ENCODE results near the gene TELO2. TPM values are rescaled to one million over a fixed set of nuclear protein-coding genes. Genes with fewer than 3 reads are reported as not detected.

The TELO2 gene
- total RNA-seq, 1 experiment from 2014 or later = 65.4 TPM

DNA sequence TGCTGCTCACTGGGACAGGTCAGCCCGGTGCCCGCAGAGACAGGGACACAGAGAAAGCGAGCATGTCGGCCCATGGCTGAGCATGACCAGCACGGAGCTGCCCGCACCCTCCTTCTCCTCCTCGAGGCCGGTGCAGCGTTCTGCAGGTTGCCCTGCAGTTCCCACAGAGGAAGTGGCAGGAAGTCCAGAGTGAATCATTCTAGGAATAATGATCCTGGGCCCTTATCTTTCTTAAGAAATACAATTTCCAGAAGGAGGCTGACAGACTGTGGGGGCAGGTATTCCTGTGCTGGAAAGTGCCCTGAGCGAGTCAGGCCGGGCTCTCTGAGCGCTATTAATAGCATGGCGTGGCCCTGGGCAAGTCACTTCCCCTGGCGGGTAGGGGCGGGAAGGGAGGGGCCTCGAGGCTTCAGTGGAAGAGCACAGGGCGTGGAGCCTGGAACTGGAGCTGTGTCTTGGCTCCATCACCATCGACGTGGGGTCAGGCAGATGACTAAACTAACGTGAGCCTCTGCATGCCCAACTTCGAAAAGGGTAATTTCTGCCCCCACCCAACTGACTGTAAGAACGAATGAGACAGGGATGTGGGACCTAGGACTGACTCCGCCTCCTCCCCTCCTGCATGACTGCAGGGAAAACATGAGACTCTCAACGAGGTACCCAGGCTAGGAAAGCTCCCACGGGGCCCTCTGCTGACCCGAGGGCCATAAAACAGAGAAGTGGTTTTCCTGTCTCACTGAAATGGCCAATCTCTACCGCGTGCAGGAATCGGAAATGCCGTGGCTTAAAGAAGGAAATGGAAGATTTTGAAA is 50.1 kb downstream of the TELO2 start:
- Histone ChIP-seq H3K4me3 (ENCODE audit: low read depth in 2 of 2, low read length in 2 of 2) (no peak overlapping the region), H3K27ac (ENCODE audit: low read length) (no peak overlapping the region), H3K27me3 (ENCODE audit: control insufficient read depth, insufficient read depth, low read length) (no peaks in the 10 kb centered on the region), H3K36me3 (ENCODE audit: control insufficient read depth, insufficient read depth, low read length) (no peaks in the 10 kb centered on the region), H3K4me1 (ENCODE audit: control insufficient read depth, insufficient read depth, low read length) (peaks cover 7% of the 10 kb centered on the region), H3K9me3 (ENCODE audit: control insufficient read depth, insufficient read depth, low read depth, low read length) (no peaks in the 10 kb centered on the region)
- in situ Hi-C loops (cut with HindIII; ENCODE audit: low pct_unique_long_range_greater_than_20kb, low sequenced_read_pairs) (no loop called here), intact Hi-C loops (cut with micrococcal nuclease; ENCODE audit: unreplicated experiment) (no loop called here)
- no TSS peak for BruUV-seq (replicated peaks)
- DNase-seq (ENCODE audit: low read depth, low spot score) (no peak), ATAC-seq (peak; percentile 65)
- CTCF ChIA-PET = interaction anchor here (0.7 kb wide), 1 partner anchor 234 kb away, joined by 4 read pairs; no protein-coding TSS in a partner anchor
- POLR2A ChIA-PET = no interaction called here
- TF ChIP-seq POLR2AphosphoS5 (IDR thresholded peaks at IDR 0.05; ENCODE audit: low read depth, low read length) (no peak), TCF7L2 (IDR thresholded peaks at IDR 0.05; ENCODE audit: low read depth, low read length) (no peak), SIN3A (IDR thresholded peaks at IDR 0.05; ENCODE audit: borderline replicate concordance, insufficient read depth, low read depth, low read length) (no peak)
- TF ChIP-seq, protein P1, sequence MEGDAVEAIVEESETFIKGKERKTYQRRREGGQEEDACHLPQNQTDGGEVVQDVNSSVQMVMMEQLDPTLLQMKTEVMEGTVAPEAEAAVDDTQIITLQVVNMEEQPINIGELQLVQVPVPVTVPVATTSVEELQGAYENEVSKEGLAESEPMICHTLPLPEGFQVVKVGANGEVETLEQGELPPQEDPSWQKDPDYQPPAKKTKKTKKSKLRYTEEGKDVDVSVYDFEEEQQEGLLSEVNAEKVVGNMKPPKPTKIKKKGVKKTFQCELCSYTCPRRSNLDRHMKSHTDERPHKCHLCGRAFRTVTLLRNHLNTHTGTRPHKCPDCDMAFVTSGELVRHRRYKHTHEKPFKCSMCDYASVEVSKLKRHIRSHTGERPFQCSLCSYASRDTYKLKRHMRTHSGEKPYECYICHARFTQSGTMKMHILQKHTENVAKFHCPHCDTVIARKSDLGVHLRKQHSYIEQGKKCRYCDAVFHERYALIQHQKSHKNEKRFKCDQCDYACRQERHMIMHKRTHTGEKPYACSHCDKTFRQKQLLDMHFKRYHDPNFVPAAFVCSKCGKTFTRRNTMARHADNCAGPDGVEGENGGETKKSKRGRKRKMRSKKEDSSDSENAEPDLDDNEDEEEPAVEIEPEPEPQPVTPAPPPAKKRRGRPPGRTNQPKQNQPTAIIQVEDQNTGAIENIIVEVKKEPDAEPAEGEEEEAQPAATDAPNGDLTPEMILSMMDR (IDR thresholded peaks at IDR 0.05) = no peak
- TF ChIP-seq, protein P2, sequence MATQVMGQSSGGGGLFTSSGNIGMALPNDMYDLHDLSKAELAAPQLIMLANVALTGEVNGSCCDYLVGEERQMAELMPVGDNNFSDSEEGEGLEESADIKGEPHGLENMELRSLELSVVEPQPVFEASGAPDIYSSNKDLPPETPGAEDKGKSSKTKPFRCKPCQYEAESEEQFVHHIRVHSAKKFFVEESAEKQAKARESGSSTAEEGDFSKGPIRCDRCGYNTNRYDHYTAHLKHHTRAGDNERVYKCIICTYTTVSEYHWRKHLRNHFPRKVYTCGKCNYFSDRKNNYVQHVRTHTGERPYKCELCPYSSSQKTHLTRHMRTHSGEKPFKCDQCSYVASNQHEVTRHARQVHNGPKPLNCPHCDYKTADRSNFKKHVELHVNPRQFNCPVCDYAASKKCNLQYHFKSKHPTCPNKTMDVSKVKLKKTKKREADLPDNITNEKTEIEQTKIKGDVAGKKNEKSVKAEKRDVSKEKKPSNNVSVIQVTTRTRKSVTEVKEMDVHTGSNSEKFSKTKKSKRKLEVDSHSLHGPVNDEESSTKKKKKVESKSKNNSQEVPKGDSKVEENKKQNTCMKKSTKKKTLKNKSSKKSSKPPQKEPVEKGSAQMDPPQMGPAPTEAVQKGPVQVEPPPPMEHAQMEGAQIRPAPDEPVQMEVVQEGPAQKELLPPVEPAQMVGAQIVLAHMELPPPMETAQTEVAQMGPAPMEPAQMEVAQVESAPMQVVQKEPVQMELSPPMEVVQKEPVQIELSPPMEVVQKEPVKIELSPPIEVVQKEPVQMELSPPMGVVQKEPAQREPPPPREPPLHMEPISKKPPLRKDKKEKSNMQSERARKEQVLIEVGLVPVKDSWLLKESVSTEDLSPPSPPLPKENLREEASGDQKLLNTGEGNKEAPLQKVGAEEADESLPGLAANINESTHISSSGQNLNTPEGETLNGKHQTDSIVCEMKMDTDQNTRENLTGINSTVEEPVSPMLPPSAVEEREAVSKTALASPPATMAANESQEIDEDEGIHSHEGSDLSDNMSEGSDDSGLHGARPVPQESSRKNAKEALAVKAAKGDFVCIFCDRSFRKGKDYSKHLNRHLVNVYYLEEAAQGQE (IDR thresholded peaks at IDR 0.05; ENCODE audit: insufficient read depth in 1 of 2, low read depth in 2 of 2, low read length in 1 of 2) = no peak

DNA sequence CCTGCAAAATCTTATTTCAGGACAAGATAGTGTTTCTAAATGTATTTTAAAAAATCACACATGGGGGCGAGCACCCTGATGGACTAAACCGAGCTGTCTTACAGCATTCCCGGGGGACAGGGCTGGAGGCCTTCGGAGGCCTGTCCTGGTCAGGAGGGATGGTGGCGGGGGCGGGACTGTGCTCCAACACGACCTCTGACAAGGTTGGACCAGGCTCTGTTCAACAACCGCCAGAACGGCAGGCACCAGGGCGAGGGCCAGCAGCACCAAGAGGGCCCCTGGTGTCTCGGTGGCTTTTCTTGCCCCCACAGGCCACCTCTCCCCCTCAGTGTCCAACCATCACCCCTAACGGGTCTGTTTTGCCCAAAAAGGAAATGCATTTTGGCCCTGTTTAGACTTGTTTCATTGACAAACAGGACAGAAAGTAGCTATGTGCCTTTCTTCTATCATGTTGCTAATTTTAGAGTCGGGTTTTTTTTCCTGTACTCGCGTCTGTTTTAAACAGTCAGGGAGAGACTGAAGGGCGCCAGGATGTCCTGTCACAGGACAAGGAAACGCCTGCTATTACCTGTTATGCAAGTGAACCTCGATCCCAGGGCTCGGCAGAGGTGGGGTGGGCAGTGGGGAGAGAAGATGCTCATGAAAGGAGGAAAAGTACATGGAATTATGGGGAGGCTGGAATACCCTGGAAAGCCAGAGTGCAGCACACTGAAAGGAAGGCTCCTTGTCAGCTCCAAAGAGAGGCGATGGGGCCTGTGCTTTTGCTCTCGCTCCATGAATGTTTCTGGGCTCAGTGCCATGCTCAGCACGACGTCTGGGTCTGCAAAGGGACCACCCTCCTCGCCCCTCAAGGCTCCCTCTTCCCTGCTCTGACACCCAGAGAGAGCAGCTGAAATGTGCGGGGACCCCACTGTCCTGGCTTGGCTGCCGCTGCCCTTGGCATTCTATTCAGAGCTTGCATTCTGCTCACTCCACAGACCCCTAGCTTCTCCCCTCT is 52.2 kb downstream of the TELO2 start:
- Histone ChIP-seq H3K4me1 (ENCODE audit: control insufficient read depth, insufficient read depth, low read length) (peaks cover 7% of the 10 kb centered on the region), H3K4me3 (ENCODE audit: low read depth in 2 of 2, low read length in 2 of 2) (no peak overlapping the region), H3K27ac (ENCODE audit: low read length) (no peak overlapping the region), H3K9me3 (ENCODE audit: control insufficient read depth, insufficient read depth, low read depth, low read length) (no peaks in the 10 kb centered on the region), H3K27me3 (ENCODE audit: control insufficient read depth, insufficient read depth, low read length) (no peaks in the 10 kb centered on the region), H3K36me3 (ENCODE audit: control insufficient read depth, insufficient read depth, low read length) (no peaks in the 10 kb centered on the region)
- ATAC-seq (no peak), DNase-seq (ENCODE audit: low read depth, low spot score) (no peak)
- TF ChIP-seq SIN3A (IDR thresholded peaks at IDR 0.05; ENCODE audit: borderline replicate concordance, insufficient read depth, low read depth, low read length) (no peak), TCF7L2 (IDR thresholded peaks at IDR 0.05; ENCODE audit: low read depth, low read length) (no peak), POLR2AphosphoS5 (IDR thresholded peaks at IDR 0.05; ENCODE audit: low read depth, low read length) (no peak)
- TF ChIP-seq, protein P1 (IDR thresholded peaks at IDR 0.05) = no peak
- TF ChIP-seq, protein P2 (IDR thresholded peaks at IDR 0.05; ENCODE audit: insufficient read depth in 1 of 2, low read depth in 2 of 2, low read length in 1 of 2) = no peak
- intact Hi-C loops (cut with micrococcal nuclease; ENCODE audit: unreplicated experiment) (no loop called here), in situ Hi-C loops (cut with HindIII; ENCODE audit: low pct_unique_long_range_greater_than_20kb, low sequenced_read_pairs) (no loop called here)
- no TSS peak for BruUV-seq (replicated peaks)
- ChIA-PET CTCF (no interaction called here), POLR2A (no interaction called here)
